Activated CD4-positive, alpha-beta T cell treated with anti-CD3 and anti-CD28 coated beads, Interleukin-2, amount 50 U/mL, for 48 hours (primary cell): ENCODE results near the gene GALM.
"Not testable (repeated sequence)": the region's sequence is repeated elsewhere in the genome, so short reads cannot be mapped to it uniquely, and the experiment has no call there.

Source experiments
- DNase-seq, 2 experiments: peaks; one replicate each; pipeline ENCODE4 v3.0.0-alpha.2; 2020

Gene GALM

GRCh38 chr2:38650012-38650411 lies 15.9 kb upstream of the GALM start:
- DNase-seq = no peak

GRCh38 chr2:38650717-38651116 lies 15.2 kb upstream of the GALM start:
- DNase-seq = no peak

- DNase-seq = no peak
Observed at GRCh38 chr2:38652431-38653273, 13.3 kb upstream of the GALM start.

- DNase-seq = no peak
Observed at GRCh38 chr2:38653380-38653714, 12.6 kb upstream of the GALM start.

GRCh38 chr2:38653715-38654527 lies 12.0 kb upstream of the GALM start:
- DNase-seq = peak; percentile 78 to 86

GRCh38 chr2:38654528-38655381 lies 11.2 kb upstream of the GALM start:
- DNase-seq = no peak

- no peak for DNase-seq
Observed at GRCh38 chr2:38655441-38655840, 10.5 kb upstream of the GALM start.

GRCh38 chr2:38656866-38657480 lies 8.9 kb upstream of the GALM start:
- DNase-seq = no peak

GRCh38 chr2:38658613-38659012 lies 7.3 kb upstream of the GALM start:
- DNase-seq = no peak

- DNase-seq = no peak
Observed at GRCh38 chr2:38659115-38659514, 6.8 kb upstream of the GALM start.

- no peak for DNase-seq
Observed at GRCh38 chr2:38660282-38660681, 5.6 kb upstream of the GALM start.

- DNase-seq = no peak
Observed at GRCh38 chr2:38661306-38661705, 4.6 kb upstream of the GALM start.

GRCh38 chr2:38666556-38666910 lies 619 bp downstream of the GALM start:
- peak in 1 of 2 experiments; percentile 34 for DNase-seq

- DNase-seq = no peak
Observed at GRCh38 chr2:38668092-38668491, 2.2 kb downstream of the GALM start.

GRCh38 chr2:38668779-38669479 lies 3.0 kb downstream of the GALM start:
- DNase-seq = no peak

- no peak for DNase-seq
Observed at GRCh38 chr2:38671303-38671702, 5.4 kb downstream of the GALM start.

- DNase-seq = no peak
Observed at GRCh38 chr2:38671946-38672345, 6.0 kb downstream of the GALM start.

- DNase-seq = no peak
Observed at GRCh38 chr2:38672445-38673391, 6.8 kb downstream of the GALM start.

- no peak for DNase-seq
Observed at GRCh38 chr2:38676681-38677080, 10.8 kb downstream of the GALM start.

GRCh38 chr2:38680868-38681267 lies 15.0 kb downstream of the GALM start:
- DNase-seq = not testable (repeated sequence)

- no peak for DNase-seq
Observed at GRCh38 chr2:38682008-38682575, 16.2 kb downstream of the GALM start.
